SKM-1 (cell line): ENCODE results near the gene GLRX2.
A peak's percentile ranks its signal among the peaks of the same experiment; 100 is the strongest.
"Not testable (repeated sequence)": the region's sequence is repeated elsewhere in the genome, so short reads cannot be mapped to it uniquely, and the experiment has no call there.

Experiments
- DNase-seq: peaks from one replicate; lab custom pipeline; 2025; ENCODE audit not compliant: unreplicated experiment; lab: John Stamatoyannopoulos, UW

GLRX2 gene, protein sequence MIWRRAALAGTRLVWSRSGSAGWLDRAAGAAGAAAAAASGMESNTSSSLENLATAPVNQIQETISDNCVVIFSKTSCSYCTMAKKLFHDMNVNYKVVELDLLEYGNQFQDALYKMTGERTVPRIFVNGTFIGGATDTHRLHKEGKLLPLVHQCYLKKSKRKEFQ

DNA sequence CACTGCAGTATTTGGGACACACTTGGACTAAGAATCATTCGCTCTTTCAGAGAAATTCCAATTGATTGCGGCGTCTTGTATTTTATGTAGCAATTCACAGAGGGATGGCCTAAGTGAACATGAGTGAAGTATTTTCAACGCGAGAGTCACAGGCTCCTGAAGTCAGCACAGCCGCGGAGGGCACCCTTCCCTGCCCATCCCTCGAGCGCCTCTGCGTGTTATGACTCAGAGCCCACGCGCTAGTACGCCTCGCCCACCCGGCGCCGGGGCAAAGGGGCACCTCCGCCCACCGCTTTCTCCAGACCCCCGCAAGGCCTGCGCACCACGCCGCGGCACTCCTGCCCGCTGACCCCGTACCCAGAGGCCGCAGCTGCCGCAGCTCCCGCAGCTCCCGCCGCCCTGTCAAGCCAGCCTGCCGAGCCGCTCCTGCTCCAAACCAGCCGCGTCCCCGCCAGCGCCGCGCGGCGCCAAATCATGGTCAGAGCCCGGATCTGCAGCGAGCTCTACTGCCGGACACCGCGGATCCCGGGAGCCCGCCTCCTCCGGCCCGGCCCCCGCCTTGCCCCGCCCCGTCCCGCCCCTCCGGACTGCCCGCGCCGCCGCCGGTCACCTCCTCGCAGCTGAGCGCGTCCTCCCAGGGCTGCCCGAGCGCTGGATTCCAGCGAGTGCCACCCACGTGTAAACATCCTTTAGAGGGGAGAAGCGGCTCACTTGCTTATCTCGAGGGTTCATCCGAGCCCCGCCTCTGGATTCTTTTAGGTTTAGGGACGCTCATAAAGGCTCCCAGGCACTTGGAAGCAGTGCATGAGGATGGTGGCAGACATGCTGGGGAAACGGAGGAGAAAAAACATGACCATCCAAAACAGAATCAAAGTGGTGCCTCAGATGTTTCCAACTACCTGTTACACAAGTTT is at the start of gene GLRX2:
TSS of gene GLRX2 (minus strand) at position 508 of the 914 bp plus-strand sequence. CDS start at position 476, 32 bp downstream.
- peak; percentile 78 for DNase-seq

DNA sequence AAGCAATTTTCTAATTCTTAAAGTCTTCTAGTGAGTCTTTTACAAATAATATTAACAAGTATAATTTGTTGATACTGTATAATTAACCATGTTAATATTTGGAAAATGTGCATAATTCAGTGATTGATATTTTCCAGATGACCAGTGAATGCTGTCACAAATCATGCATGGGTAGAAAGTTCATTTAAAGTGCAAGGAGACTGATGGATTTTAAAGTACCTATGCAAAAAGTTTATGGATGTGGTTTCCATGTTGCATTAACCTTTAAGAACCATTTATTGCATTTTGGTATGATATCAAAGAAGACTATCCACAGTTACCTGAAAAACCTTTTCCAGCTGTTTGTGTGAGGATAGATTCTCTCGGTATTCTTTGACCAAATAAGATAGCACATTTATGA is 39.8 kb upstream of the GLRX2 start:
- DNase-seq, result no peak

DNA sequence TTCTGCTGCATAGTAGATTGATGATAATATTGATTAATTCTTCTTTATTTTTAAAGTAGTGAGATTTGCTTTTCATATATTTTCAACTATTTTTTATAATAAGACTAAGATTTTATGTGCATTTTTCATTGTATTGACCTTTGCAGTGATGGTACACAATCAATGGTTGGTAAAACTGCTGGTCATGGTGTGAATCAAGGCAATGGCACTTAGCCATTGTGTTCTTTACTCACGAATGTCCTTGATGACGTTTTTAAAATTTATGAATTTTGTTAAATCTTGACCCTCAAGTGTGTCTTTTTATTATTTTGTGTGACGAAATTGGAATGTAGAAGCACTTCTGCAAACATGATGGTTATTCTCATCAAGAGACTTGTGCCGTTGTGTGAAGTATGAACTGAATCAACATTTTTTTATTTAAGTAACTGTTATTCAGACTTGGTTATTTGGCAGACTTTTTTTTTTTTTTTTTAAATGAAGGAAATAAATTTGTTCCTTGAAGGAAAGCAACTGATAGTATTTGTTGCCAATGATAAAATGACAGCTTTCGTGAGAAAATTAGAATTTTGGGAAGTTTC is 39.2 kb upstream of the GLRX2 start:
- DNase-seq, result no peak

DNA sequence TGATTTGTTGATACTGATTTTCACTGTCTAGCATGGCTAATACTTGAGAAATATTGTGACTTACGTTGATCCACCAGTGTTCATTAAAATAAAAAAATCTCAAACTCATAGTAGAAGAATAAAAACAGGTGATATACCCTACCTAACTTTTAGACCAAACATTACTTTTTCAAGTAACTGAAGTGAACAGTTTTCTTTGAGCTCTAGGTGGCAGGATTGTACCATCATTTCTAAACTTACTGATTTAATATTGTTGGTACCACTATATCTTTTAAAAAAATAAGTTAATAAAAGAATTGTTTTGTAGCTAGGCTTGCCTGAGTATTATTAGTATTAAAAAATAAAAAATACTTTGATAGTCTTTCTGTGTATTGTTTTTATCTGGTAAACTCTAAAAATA is 38.1 kb upstream of the GLRX2 start:
- no peak for DNase-seq

DNA sequence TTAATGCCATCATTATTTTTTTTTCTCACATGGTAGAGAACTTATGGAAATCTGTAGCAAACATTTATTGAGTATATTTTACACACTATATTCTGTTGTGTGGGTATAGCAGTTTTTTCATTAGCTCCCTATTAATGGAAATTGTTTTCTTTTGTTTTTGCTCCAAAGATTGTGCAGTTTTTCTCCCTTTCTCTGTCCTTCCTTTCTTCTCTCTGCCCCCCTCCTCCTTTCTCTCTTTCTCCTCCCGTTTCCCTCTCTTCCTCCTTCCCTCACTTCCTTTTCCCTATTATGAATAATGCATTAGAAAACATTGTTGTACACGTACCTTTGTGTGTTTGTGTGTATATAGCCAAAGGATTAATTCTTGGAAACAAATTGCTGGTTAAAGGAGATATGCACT is 37.2 kb upstream of the GLRX2 start:
- no peak for DNase-seq

DNA sequence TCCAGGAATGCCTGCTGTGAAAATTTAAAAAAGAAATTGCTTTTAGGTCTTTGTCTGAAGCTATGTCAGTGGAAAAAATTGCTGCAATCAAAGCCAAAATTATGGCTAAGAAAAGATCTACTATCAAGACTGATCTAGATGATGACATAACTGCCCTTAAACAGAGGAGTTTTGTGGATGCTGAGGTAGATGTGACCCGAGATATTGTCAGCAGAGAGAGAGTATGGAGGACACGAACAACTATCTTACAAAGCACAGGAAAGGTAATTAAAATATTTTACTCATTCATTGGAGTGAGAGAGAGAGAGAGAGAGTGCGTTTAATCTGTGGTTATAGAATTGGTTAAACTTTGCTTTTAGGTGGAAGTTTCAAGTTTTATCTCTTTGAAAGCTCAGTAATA is 36.6 kb upstream of the GLRX2 start:
- no peak for DNase-seq

DNA sequence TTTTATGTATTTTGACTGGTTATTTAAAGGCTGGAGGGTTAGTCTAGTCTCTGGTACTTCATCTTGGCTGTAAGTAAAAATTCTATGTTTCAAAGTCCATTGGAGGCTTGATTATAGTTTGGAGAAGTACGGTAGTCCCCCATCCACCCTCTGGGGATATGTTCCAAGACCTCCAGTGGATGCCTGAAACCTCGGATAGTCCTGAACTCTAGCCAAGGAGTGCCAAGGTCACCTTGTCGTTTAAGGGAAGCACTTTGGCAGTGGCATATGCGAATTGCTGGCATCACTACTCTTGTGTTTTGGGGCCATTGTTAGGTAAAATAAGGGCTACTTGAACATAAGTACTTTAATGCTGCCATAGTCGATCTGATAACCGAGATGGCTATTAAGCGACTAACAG is 35.0 kb upstream of the GLRX2 start:
- no peak for DNase-seq

DNA sequence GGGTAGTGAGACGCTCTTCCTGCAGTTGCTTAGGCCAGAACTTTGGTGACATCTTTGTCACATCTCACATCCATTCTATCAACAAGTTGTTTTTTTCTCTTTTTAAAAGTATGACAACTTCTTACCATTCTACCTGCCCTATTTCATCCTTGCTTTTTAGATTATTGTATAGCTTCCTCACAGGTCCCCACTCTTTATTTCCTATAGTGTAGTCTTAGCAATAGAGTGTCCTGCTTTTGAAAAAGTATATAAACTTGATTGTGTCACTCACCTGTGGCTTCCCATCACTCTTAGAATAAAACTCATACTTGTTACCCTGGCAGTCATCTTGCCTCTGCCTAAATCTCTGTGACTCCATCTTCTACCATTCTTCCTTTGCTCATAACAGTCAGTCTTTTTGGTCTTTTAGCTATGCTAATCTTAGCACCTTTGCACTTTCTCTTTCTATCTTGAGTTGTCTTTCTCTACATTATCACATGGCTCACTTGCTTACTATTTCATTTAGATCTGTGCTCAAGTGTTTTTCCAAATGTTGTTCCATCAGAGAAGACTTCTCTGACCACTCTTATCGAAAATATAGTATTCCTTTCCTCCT is 26.1 kb upstream of the GLRX2 start:
- no peak for DNase-seq

DNA sequence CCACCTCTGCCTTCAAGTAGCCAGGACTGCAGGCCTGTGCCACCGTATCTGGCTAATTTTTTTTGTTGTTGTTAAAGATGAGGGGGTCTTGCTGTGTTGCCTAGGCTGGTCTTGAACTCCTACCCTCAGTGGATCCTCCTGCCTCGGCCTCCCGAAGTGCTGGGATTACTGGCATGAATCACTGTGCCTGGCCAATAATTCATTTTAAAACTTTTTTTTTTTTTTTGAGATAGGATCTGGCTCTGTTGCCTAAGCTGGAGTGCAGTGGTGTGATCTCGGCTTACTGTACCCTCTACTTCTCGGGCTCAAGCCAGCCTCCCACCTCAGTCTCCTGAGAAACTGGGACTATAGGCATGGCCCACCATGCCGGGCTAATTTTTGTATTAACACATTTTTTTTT is 20.2 kb upstream of the GLRX2 start:
- no peak for DNase-seq

DNA sequence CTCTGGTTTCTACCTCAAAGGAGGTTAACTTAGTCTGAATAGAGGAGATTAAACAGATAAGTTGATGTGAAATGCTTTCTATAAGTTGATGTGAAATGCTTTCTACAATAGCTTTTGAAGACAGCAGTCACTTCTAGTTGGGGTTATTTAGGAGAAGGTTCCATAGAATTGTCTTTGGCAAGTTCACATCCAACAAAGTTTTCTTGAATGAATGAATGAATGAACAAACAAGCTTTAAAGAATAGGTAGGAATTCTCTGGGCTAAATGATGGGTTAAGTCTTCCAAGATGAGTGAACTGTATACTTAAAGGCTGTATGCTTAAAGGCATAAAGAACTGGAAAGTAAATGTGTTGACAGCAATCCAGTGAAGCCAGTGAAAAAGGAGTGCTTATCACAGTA is 18.5 kb upstream of the GLRX2 start:
- no peak for DNase-seq

DNA sequence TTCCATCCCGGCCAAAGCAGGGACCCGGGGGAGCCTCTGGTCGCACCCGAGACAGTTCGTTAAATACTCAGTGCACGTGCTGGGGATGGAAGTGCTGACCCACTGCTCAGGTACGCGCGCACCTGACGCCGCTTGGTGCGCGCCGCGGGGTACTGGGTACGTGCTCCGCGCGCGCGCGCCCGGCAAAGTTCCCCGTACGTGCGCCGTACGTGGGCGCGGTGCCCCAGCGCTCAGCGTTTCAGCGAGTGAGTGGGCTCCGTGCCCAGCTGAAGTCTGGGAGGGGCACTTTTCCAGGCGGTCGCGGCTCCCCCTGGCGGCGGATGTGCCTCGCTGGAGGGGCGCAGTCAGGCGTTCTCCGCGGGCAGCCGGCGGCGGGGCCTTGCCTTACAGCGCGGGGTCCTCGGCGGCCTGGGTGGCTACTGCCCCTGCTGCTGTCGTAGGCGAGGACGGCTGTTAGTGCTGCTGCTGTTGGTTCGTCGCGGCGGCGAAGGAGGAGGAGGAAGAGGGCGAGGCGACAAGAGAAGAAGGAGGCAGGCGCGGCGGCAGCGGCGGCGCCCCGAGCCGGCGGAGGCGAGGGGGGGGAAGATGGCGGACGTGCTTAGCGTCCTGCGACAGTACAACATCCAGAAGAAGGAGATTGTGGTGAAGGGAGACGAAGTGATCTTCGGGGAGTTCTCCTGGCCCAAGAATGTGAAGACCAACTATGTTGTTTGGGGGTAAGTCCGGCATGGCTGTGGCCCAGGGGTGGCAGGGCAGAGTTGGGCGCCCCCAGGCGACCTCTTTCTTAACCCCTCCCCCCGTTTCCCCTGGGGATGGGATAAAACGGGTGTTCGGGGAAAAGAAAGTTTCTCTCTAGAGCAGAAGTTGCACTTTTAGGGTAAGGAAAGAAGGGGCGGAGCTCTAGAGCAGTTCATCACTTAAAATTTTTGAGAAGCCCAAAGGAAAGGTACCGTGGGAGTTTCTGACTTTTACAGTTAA is 16.7 kb upstream of the GLRX2 start, which contains the start of gene CDC73:
TSS of gene CDC73 (plus strand) at position 416 of the 978 bp plus-strand sequence. CDS start at position 586, 170 bp downstream.
- peak; percentile 99 for DNase-seq

DNA sequence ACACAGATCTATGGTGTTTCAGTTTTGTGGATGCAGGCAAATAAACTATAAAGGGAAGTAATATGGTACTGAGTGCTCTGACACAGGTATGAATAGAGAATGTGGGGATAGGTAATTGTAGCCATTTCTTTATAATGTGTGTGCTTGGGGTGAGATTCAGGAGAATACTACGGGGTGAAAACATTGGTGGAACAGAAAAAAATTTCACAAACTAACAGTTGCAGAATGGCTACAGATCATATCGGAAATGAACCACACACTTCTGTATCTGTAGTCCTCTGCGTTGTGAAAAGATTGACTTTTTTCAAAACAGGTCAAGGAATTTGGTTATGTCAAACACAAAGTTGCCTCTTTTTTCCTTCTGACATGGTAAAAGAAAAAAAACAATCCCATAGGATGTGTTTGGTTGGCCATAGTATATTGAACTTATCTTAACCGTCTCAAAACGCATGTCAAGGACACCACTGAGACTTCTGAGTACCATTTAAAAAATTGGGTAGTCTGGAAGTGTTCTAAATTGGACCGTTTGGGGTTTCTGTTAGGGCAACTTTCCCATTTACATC is 15.5 kb upstream of the GLRX2 start:
- DNase-seq, result no peak

DNA sequence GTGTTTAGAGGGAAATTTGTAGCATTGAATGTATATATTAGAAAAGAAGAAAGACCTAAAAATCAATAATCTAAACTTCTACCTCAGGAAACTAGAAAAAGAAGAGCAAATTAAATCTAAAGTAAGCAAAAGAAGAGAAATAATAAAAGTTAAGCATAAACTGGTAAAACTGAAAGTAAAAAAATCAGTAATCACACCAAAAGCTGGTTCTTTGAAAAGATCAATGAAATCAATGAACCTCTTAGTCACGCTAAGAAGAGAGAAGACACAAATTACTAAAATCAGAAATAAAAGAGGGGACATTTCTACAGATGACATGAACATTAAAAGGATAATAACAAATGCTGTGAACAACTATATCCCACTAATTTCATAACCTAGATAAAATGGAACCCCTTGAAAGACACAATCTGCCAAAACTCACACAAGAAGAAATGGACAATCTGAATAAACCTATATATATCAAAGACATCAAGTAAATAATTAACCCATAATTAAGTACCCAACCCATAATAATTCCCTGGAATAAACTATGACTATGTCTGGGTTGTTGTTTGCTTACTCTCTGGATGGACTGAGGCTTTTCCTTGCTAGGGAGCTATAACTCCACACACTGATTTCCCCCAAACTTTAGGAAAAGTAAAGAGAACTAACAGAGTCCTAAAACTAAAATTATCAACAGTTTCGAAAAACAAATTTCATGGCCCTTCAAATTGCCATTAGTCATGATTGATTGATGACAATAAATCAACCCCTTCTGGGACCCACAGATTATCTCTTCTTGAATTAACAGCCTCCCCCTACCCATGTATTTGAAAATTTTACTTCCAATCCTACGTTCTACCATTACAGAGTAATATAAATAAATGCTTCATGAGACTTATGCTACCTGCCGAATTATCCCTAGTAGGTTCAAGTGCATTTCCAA is 13.9 kb upstream of the GLRX2 start:
- no peak for DNase-seq

DNA sequence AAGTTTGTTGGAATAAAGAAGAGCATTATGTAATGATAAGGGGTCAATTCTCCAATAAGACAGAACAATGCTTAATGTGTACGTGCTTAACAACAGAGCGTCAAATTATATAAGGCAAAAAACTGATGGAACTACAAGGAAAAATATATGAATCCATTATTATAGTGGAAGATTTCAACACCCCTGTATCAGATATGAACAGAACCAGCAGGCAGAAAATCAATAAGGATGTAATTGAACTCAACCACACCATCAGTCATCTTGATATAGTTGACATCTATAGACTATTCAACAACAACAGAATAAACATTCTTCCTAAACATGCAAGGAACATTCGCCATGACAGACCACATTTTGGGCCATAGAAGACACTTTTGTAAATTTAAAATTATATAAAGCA is 13.0 kb upstream of the GLRX2 start:
- no peak for DNase-seq

DNA sequence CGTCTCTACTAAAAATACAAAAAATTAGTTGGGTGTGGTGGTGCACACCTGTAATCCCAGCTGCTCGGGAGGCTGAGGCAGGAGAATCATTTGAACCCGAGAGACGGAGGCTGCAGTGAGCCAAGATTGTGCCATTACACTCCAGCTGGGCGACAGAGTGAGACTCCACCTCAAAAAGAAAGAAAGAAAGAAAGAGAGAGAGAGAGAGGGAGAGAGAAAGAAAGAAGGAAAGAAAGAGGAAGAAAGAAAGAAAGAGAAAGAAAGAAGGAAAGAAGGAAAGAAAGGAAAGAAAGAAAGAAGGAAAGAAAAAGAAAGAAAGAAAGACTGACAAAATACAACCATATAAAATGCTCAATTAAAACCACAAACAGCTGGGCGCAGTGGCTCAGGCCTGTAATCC is 12.0 kb upstream of the GLRX2 start:
- DNase-seq, result not testable (repeated sequence)

DNA sequence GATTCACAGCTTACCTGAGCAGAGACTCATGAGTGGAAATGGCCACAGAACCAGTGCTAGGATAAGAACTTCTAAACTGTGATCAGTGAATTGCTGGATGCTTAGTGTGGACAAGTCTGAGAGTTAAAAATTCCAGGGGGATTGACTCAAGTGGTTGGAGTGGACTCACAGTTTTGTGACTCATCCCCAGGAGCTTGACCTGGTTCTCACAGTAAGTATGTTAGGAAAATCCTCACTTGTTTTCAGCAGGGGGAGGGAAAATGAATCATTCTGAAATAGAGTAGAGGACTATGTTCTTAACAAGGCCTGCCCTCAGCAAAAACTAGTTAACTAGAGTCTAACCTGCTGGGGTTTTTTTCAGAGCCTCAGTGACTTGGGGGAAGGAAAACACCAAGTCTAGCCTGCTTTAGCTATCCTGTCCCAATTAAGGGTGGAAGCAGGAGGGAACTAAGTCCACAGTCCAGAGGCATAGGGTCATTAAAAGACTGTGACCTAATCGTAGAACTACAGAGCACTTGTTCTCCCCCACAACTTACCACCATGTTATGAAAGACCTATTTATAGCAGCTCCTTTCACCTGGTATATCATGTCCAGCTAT is 10.5 kb upstream of the GLRX2 start:
- DNase-seq, result no peak

DNA sequence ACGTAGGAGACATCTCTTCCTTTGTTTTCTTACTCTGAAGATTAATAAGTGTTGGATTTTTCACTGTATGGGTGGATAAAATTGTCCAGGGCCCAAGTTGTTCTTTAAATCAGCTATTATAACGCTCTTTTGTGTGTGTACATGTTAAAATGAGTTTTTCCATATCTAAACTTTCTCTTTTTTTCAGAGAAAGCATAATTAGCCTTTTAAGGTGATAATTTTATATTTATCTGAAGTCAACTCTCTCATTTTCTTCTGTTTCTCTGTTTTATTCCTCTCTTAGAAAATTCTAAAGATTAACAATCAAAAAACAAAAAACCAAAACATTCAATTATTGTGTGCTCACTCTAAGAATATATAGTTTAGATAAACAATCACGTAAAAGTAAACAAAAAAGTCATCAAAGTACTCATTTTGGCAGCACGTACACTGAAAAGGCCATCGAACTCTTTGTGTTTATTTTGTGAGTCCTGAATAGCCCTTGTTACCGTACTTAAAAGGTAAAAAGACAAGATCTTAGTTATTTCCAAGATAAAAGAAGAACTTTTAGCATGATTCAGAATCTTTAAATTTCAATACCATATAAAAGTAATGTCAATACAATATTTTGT is 9.4 kb upstream of the GLRX2 start:
- no peak for DNase-seq

DNA sequence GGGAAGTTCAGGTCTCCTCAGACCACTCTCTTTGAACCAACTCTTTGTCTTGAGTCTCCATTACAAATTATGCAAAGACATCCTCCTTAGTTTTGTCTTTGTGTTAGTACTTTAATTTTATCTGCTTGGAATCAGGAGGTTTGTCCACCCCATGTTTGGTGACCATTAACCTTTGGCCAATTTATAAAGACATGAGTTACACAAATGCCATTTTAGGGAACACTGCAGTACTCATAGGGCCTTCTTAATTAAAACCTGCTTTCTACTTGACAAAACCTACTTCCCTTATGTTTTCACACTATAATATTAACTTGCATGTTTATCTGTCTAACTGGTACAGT is 8.7 kb upstream of the GLRX2 start:
- DNase-seq, result no peak
